ENCODE results near the gene SMYD3.

DNA sequence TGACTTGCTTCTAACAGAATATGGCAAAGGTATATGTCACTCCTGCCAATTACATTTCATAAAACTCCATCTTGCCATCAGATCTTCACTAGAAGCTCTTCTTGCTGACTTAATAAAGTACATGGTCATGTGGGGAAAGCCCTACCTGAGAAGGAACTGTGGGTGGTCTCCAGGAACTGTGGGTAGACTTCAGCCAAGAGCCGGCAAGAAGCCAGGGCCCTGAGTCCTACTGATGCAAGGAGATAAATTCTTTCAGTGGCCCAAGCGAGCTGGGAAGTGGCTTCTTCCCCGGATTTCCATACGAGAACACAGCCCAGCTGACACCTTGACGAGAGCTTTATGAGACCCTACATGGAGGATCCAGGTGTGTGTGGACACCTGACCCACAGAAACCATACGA lies 228.7 kb downstream of the SMYD3 start:
- TF ChIP-seq, protein P1, sequence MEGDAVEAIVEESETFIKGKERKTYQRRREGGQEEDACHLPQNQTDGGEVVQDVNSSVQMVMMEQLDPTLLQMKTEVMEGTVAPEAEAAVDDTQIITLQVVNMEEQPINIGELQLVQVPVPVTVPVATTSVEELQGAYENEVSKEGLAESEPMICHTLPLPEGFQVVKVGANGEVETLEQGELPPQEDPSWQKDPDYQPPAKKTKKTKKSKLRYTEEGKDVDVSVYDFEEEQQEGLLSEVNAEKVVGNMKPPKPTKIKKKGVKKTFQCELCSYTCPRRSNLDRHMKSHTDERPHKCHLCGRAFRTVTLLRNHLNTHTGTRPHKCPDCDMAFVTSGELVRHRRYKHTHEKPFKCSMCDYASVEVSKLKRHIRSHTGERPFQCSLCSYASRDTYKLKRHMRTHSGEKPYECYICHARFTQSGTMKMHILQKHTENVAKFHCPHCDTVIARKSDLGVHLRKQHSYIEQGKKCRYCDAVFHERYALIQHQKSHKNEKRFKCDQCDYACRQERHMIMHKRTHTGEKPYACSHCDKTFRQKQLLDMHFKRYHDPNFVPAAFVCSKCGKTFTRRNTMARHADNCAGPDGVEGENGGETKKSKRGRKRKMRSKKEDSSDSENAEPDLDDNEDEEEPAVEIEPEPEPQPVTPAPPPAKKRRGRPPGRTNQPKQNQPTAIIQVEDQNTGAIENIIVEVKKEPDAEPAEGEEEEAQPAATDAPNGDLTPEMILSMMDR (IDR thresholded peaks at IDR 0.05; ENCODE audit: insufficient read depth, low read length, poor library complexity, severe bottlenecking): no peak
- TF ChIP-seq EZH2phosphoT487 (conservative IDR thresholded peaks at IDR 0.05; ENCODE audit: low read length): no peak
